ENCODE data around the gene DNM1L. TPM values are rescaled to one million over a fixed set of nuclear protein-coding genes. Genes with fewer than 3 reads are reported as not detected.

Gene DNM1L
- total RNA-seq, 1 experiment from 2014 or later = 79.8 TPM

DNA sequence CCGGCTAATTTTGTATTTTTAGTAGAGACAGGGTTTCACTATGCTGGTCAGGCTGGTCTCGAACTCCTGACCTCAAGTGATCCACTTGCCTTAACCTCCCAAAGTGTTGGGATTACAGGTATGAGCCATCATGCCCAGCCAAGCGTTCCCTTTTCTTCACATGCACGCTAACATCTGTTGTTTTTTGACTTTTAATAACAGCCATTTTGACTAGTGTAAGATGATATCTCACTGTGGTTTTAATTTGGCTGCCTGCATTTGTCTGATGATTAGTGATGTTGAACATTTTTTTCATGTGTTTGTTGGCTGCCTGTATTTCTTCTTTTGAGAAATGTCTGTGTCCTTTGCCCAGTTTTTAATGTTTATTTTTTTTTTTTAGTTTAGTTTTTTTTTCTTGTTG, 86.8 kb downstream of the DNM1L start:
- no peak overlapping the region for H3K4ac ChIP-seq (ENCODE audit: low read depth, low read length)

More for the DNA sequence above, 86.8 kb downstream of the DNM1L start:
- Mint-ChIP-seq H3K4me1 (peaks cover 2 to 4% of the 10 kb centered on the region in 2 experiments; a peak in 2 of 4 replicates), H3K27me3 (ENCODE audit: low read depth) (no peaks in the 10 kb centered on the region), H3K4me3 (no peak overlapping the region), H3K36me3 (ENCODE audit: insufficient read depth in 1 of 3, low read depth in 3 of 3) (no peaks in the 10 kb centered on the region), H3K9me3 (no peaks in the 10 kb centered on the region), H3K27ac (no peak overlapping the region)
- Histone ChIP-seq H3K56ac (ENCODE audit: insufficient read length, low read depth, low read length) (no peak overlapping the region), H3K9ac (ENCODE audit: extremely low read depth, insufficient read length, low read length) (no peak overlapping the region), H3K23ac (ENCODE audit: insufficient read length, low read depth, low read length) (no peak overlapping the region), H2BK5ac (ENCODE audit: insufficient read length, low read length) (no peak overlapping the region), H3T11ph (ENCODE audit: low read length) (no peak overlapping the region), H3K4me2 (ENCODE audit: insufficient read depth, insufficient read length, low read length) (no peak overlapping the region), H2BK15ac (ENCODE audit: low read depth, low read length) (no peak overlapping the region), H3K79me2 (ENCODE audit: insufficient read depth, low read length) (no peaks in the 10 kb centered on the region), H3K9me3 (ENCODE audit: control insufficient read depth, low read depth, low read length) (no peaks in the 10 kb centered on the region), H3K23me2 (ENCODE audit: insufficient read length, low read depth, low read length, poor library complexity, severe bottlenecking) (no peaks in the 10 kb centered on the region), H4K20me1 (ENCODE audit: control insufficient read depth, insufficient read depth, insufficient read length) (no peaks in the 10 kb centered on the region), H3K18ac (ENCODE audit: insufficient read length, low read depth, low read length) (no peak overlapping the region), H4K5ac (ENCODE audit: insufficient read length, low read depth, low read length) (no peak overlapping the region), H2AK5ac (ENCODE audit: insufficient read length, low read length) (no peak overlapping the region), H2BK120ac (ENCODE audit: low read depth, low read length, poor library complexity, severe bottlenecking) (no peak overlapping the region), H3K27ac (ENCODE audit: insufficient read length, low read depth, low read length) (no peak overlapping the region), H4K91ac (ENCODE audit: insufficient read length, low read depth, low read length) (no peak overlapping the region), H3K14ac (ENCODE audit: insufficient read depth, low read length) (no peak overlapping the region), H2AFZ (ENCODE audit: low read length) (no peak overlapping the region), H4K8ac (replicated peaks; ENCODE audit: insufficient read length, low read depth, low read length) (no peak overlapping the region), H2BK12ac (ENCODE audit: insufficient read length, low read depth, low read length) (no peak overlapping the region), H2BK20ac (ENCODE audit: low read depth, low read length, poor library complexity, severe bottlenecking) (no peak overlapping the region), H3K79me1 (ENCODE audit: insufficient read depth, low read depth, low read length, poor library complexity, severe bottlenecking) (no peaks in the 10 kb centered on the region), H3K27me3 (ENCODE audit: insufficient read depth, low read length) (no peaks in the 10 kb centered on the region), H3K4me1 (ENCODE audit: insufficient read depth, low read length) (no peaks in the 10 kb centered on the region)
- no CpG with 5 or more reads among the region's 4 CpGs for WGBS (ENCODE audit: extremely low coverage, insufficient read length, low lambda C conversion rate)
- TF ChIP-seq, protein P1, sequence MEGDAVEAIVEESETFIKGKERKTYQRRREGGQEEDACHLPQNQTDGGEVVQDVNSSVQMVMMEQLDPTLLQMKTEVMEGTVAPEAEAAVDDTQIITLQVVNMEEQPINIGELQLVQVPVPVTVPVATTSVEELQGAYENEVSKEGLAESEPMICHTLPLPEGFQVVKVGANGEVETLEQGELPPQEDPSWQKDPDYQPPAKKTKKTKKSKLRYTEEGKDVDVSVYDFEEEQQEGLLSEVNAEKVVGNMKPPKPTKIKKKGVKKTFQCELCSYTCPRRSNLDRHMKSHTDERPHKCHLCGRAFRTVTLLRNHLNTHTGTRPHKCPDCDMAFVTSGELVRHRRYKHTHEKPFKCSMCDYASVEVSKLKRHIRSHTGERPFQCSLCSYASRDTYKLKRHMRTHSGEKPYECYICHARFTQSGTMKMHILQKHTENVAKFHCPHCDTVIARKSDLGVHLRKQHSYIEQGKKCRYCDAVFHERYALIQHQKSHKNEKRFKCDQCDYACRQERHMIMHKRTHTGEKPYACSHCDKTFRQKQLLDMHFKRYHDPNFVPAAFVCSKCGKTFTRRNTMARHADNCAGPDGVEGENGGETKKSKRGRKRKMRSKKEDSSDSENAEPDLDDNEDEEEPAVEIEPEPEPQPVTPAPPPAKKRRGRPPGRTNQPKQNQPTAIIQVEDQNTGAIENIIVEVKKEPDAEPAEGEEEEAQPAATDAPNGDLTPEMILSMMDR (conservative IDR thresholded peaks at IDR 0.05) = no peak
- DNase-seq = no peak

Measured in H9 (cell line).